OCI-M2 (cell line): ENCODE measurements around the gene ZNF185.

Experiments
- DNase-seq: peaks from one replicate; lab custom pipeline; 2025; ENCODE audit not compliant: unreplicated experiment; lab: John Stamatoyannopoulos, UW

ZNF185 gene

GRCh38 chrX:152946681-152947080, 48.8 kb downstream of the ZNF185 start:
- DNase-seq, result no peak
